ENCODE measurements around the gene TRIM47.

TRIM47 gene

GRCh38 chr17:75909051-75909811 is 30.9 kb upstream of the TRIM47 start:
- DNase-seq, result peak; percentile 85 to 96 (median 90)

GRCh38 chr17:75908201-75908600 is 29.8 kb upstream of the TRIM47 start:
- DNase-seq, result peak; percentile 50 to 86 (median 64)

- DNase-seq, result no peak
These were observed 27.9 kb upstream of the TRIM47 start for GRCh38 chr17:75906143-75906884.

- peak; percentile 93 to 97 (median 96) for DNase-seq
These were observed 26.6 kb upstream of the TRIM47 start, which contains the start of gene MRPL38 for GRCh38 chr17:75904749-75905521. Gene MRPL38, minus strand, starts transcription at chr17:75904884. Its CDS starts 9 bp downstream, at chr17:75904875.

GRCh38 chr17:75902406-75902805 is 24.0 kb upstream of the TRIM47 start:
- no peak for DNase-seq

- no peak for DNase-seq
These were observed 23.3 kb upstream of the TRIM47 start for GRCh38 chr17:75901727-75902126.

- no peak for DNase-seq
These were observed 22.5 kb upstream of the TRIM47 start for GRCh38 chr17:75900691-75901533.

GRCh38 chr17:75899767-75900468 is 21.5 kb upstream of the TRIM47 start:
- no peak for DNase-seq

- no peak for DNase-seq
These were observed 21.0 kb upstream of the TRIM47 start for GRCh38 chr17:75899353-75899752.

- no peak for DNase-seq
These were observed 20.4 kb upstream of the TRIM47 start for GRCh38 chr17:75898791-75899190.

GRCh38 chr17:75898065-75898464 is 19.7 kb upstream of the TRIM47 start:
- DNase-seq, result no peak

GRCh38 chr17:75897160-75898019 is 19.0 kb upstream of the TRIM47 start:
- DNase-seq, result no peak

- DNase-seq, result peak; percentile 70 to 84 (median 83)
These were observed 18.2 kb upstream of the TRIM47 start, which contains the start of gene TRIM65 for GRCh38 chr17:75896415-75897159. Gene TRIM65, minus strand, starts transcription at chr17:75896951. Its CDS starts 14 bp downstream, at chr17:75896937.

GRCh38 chr17:75895370-75896155 is 17.2 kb upstream of the TRIM47 start:
- DNase-seq, result peak in 1 of 3 experiments; percentile 24

GRCh38 chr17:75894049-75894733 is 15.8 kb upstream of the TRIM47 start:
- DNase-seq, result no peak

GRCh38 chr17:75893305-75894048 is 15.1 kb upstream of the TRIM47 start:
- no peak for DNase-seq

- no peak for DNase-seq
These were observed 14.3 kb upstream of the TRIM47 start for GRCh38 chr17:75892556-75893224.

All from NCI-H1417 (cell line).